HG03196 (cell line): ENCODE results near the gene RALGAPA2.

Experiments used
- ATAC-seq: cut with Tn5 transposase; IDR thresholded peaks from one replicate; pipeline ENCODE4 v1.9.1; 2021; ENCODE audit not compliant: unreplicated experiment

Gene RALGAPA2

DNA sequence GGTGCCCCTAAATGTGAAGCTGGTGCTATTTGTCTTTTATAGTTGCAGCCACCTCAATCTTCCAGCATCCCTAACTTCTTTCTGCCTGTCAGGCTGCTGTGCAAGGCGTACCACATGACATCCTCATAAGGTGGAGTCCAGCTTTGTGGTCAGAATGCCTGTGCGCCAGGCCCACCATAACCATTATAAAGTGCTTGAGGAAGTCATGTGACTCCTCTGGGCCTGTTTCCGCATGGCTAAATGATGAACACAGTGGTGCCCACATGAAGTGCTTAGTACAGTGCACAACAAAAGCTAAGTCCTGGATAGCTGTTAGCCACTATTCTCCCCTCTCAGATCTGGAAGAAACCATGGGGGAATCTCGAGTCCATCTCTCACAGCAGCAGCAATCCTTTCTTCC lies 268.9 kb downstream of the RALGAPA2 start:
- no peak for ATAC-seq

DNA sequence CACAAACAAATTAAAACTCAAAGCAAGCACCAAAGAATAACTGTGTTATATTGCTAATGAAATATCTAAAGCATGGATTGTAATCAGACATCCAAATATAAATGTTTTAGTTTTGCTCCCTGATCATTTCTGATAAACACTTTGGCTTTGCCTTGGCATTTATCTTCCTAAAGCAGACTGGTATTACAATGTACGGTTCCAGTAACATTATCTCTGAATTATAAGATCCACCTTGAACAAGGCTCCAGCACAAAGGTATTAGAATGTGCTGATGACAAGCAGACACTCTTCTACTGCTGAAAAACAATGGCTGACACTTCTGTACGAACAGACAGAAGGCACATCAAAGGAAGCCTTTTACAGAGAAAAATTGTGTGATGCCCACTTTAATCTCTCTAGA lies 270.0 kb downstream of the RALGAPA2 start:
- ATAC-seq: no peak

DNA sequence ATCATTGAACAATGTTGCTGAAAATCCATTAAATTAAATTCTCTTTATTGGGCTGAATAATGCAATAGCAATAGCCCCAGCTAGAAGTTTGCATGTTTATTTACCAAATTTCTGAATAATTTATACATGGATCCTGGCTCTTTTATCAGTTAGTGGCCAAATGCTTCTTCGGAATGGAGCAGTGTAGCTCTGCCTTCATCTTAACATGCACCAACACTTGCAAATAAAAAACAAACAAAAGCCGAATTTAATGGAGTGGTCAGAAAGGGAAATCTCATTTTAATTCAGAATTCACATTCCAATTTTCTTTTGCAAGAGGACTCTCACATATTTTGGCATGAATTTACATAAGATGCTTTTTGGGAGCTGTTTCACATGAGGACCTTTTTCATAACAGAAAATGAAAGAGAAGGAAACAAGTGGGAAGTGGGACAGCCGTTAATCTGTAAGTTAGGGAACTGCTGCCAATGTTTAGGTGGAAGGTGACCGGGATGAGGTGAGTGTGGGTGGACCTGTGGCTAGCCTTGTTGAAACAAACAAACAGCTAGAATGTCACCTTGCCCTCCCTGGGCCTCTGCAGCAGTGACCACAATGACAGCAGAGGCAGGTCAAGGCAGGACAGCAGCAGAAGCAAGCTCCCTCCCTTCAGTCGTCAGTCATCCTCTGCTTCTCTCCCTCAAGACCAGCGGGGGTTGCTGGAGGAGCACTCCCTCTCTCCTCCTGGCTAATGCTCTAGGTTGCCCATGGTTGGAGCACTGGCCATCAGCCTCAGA lies 271.4 kb downstream of the RALGAPA2 start:
- ATAC-seq: no peak

DNA sequence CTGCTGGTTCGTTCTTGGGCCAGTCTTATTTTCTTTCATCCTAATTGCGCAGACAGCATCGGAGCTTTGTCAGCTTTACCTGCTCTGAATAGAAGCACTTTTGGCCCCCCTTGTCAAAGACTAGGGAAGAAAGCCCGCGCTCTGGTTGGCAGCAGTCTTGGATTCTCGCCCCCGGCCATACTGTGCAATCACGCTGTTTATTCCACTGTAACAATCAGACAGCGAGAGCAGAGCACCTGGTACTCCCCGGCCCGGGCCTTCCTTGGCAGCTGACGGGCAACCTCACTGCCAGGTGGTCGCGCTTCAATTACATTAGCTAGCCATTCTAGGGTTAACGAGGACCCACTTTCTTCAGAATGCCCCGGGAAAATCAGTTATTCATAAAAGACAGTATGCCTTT lies 272.0 kb downstream of the RALGAPA2 start:
- ATAC-seq: no peak

DNA sequence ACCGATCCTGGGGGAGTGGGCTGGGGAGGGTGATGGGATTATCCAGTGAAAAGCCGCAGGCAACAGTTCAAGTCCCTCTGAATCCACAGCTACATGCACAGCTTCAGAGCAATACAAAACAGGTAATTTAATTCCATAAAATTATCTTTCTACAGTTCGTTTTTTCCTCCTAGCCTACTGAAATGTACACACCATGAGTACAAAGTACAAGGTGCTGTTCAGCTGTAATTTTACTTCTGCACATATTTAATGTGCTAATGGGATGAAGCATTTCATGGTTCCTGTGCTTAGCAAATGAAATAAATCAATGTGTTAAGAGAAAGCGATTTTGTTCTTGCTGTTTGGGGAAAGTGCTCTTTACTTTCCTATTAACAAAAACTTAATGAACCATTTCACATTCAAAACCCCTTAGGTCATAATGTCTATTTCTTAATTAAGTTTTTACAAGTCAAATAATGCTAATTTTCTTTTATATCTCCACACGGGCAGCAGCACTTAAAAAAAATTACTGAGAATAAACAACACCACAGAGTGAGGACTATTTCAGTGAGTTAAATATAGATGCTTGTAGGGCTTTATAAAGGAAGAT lies 272.7 kb downstream of the RALGAPA2 start:
- ATAC-seq: no peak

DNA sequence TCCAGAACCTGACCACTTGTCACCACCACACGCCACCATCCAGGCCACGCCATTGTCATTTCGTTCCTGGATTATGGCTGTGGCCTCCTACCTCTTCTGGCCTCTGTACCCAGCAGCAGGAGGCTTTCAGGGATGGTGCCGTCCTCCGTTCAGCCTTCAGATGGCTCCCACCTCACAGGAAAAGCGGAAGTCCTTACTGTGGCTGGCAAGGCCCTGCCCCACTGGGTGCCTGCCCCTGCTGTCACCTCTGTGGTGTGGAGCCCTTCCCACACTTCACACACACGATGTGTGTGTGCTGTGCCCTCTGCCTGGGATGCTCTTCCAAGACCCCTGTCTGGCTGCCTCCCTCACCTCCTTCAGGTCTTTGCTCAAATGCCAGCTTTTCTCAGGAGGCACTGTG lies 275.1 kb downstream of the RALGAPA2 start:
- no peak for ATAC-seq

DNA sequence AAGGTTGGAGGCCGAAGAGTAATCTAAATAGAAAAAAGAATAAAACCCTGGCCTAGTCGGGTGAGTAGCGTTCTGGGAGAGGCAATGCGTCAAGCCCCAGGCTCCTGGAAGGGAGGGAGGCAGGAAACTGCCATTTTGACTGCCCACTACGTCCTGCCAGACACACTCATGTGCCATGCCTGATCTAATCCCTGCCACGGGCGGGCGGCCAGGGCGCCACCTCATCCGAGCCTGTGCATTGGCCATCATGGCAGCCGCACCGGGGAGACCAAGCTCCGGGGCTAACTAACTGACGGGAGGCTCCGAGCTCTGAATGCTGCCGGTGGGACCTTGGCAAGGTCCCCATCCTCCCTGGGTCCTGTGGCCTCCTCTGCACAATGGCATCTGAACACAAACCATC lies 275.8 kb downstream of the RALGAPA2 start:
- ATAC-seq: no peak

DNA sequence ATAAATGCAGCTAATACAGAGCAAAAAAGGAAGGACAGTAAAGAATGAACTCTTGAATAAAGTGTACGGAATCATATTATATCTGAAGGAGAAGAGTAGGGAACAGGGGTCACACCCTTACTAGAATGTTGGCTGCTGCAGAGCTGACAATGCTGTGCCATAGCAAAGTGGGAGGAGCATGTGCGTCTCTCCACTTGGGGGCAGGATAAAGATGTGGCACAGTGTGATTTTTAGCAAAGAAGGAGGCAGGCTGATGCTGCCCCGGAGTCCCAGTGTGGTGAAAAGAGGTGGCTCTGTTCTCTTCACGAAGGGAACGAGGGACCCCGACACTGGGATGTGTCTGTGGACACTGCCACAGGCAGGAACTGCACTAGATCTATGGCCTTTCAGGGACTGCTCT lies 277.0 kb downstream of the RALGAPA2 start:
- ATAC-seq: no peak

DNA sequence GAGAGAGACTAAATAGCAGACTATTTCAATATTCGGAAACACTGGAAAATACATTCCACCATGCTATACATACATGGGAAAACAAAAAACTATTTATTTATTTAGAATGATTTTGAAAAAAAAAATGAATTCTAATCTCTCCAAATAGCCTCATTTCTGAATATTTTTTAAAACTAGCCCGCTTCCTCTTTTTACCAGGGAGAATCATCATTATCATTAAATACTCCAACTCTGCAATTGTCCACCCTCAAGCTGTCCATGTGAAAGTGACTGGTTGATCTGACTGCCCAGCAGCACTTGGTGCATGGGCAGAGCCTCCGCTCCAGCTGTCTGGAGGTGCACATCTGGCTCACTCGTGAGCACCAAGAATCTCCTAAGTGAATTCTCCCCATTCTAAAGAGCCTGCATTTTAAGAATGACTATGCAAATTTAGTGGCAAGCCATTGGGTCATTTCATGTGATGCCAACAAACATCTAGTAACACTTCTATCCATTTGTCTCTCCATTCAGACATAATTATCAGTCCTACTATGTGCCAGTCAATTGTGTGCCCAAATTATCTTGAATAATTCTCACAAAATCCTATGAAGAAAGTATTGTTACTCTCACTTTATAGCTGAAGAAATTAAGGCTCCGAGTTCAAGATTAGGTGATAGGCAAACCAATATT lies 279.7 kb downstream of the RALGAPA2 start:
- no peak for ATAC-seq

DNA sequence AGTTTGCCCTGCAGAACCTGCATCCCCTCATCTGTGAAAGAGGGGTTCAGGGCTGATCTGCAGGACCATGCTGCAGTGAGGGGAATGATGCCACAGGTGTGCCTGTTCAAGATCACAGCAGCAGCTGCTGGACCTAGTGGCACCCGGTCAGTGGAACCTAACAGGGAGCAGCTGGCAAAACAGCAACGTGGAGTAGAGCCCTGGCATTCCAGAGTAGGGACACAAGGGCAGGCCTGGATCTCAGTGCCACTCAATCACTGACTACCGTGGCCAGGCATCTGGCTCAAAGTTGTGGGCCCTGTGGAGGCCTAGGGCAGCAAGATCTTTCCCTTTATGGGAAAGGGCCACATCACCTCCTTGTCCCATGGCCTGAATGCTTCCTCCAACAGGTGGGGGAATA lies 282.4 kb downstream of the RALGAPA2 start:
- no peak for ATAC-seq

DNA sequence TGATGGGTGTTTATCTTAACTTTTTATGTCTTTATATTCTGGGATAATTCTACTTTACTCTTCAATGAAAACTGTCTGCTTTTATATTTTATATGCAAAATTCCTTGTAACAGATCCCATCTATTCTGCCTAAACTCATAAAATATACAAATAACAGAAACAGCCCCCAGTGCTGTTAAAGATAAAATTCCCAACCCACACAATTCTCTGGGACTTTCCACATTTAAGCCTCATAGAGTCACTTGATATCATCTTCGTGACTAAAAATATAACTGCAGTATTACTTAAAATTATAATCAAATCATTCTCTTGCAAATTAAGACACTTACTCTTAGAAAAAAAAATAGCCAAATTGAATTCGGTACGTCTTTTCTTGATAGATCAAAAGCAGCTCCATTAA lies 284.4 kb downstream of the RALGAPA2 start:
- no peak for ATAC-seq

DNA sequence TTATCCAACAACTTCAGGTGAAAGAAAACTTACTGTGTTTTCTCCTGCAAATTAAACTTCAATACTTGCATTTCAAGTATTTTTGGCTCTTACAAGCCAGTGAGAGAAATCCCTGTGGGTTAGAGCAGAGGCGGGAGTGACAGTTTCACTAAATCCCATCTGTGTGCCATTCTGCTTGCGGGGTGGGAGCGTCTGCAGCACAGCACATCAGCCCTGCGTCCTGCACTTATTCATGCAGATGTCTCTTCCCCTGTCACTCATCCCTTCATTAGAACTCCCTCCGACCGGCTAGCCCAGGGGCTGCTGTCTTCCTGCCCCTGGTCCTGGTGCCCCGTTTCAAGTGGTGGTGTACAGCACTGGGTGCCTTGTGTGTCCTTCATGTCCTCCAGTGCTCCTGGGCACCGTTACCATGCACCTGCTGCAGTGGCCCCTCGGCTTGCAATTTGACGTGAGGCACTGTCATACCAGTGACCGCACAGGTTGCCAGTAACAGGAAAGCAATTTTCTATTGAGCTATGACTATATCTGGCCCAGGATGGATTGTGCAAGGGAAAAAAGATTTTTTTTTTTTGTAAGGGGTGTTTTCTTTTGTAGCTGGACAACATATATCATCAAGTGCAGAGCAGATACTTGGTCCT lies 285.1 kb downstream of the RALGAPA2 start:
- no peak for ATAC-seq

DNA sequence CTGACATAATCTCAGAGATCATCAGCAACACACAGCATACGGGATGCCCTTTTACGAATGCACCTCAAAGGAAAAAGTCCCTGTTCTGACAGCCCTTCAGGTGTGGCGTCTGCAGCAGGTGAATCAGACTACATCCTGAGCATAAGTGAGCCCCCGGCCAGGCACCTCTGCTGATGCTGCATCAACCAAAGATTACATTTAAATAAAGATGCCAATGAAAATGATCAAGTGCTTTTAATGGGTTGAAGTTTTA lies 285.9 kb downstream of the RALGAPA2 start:
- ATAC-seq: no peak

DNA sequence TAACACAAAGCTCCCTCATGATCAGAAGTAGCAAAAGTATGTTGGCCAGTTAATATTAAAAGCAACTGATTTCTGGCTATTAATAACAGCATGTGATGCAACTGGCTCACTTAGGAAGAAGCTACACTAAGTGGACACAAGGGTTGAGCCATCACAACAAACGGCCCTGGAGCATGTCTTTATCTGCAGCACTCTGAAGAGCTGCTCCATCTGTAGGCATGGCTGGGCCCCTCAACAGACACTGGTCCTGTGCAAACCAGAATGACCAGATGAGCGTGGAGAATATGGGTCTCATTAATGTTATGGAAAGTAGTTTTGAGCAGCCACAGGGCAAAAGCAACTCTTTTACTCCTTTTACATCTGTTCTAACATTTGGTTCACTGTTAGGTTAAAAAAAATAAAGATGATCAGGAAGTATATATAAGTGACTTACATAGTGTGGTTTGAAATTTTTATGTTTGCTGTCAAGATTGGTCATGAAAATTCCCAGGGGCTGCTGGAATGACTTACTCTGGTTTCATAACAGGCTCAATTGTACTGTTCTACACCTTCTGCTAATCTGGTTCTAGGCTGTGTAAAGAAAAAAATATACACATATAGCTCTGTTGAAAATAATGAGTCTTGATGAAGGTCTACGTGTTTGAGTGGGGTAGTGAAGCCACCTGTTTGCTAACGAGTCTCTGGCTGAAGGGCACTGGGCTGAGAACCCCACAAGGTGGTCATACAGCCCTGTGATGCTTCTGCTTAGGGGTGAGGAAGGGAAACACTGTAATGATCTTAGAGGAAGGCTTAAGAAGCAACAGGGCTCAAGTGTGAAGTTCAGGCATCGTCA lies 286.4 kb downstream of the RALGAPA2 start:
- no peak for ATAC-seq

DNA sequence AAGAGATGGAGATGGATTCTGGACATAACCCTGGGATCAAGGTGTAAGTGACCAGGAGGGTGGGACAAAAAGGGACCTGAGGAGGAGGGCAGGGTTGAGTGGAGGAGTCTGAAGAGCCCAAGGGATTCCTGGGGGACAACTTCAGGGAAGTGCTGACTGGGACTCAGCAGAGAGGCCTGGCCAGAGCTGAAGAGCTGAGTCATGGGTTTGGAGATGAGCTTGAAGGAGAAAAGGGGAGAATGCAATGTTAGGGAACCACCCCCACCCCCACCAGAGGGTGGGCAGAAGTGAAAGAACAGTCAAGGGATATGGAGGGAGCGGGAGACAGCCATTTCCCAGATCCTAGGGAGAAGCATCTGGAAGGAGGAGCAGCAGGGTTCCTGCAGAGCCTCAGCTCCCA lies 289.3 kb downstream of the RALGAPA2 start:
- ATAC-seq: no peak

DNA sequence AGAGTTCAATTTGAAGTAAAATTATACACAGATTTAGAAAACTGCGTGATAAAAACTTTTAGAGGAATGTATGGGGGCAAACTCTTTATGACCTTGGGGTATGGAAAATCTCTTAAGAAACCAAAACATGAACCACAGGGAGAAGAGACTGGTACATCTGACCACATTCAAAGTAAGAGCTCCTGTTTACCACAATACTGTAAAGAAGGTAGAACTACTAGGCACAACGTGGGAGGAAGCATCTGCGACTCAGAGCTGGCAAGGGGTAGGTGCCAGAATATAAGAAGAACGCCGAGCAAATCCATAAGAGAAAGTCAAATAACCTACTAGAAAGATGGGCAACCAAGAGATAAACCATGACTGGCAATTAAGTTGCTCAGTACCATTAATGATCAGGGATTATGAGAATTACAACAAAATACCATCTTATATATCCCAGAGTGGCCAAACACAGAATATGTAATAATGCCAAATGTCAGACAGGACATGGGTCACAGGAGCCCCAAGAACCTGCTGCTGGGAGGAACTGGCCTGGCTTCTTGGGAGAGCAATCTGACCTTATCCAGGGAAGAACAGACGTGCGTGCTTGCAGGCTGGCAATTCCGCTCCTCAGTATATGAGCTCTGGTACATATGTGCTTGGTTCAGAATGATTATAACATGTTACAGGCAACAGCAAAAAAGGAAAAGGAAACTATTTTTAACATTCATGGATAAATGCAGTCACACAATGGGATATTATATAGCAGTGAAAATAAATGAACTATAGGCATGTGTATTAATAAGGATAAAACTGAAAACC lies 294.4 kb downstream of the RALGAPA2 start:
- no peak for ATAC-seq

DNA sequence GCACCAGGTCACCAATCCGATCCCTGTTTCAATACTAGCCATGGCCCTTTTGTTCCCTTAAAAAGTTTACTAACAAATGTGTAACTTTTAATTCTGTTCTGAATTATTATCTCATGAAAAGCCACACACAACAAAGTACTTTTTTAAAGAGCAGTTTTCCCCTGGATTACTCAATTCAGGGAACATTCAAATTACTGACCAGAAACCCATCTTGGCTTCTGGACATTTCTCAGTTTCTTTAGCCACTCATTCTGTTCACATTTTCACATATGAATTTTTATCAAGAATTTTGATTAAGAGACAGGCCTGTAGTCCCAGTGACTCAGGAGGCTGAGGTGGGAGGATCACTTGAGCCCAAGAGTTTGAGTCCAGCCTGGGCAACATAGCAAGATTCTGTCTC lies 297.1 kb downstream of the RALGAPA2 start:
- no peak for ATAC-seq

DNA sequence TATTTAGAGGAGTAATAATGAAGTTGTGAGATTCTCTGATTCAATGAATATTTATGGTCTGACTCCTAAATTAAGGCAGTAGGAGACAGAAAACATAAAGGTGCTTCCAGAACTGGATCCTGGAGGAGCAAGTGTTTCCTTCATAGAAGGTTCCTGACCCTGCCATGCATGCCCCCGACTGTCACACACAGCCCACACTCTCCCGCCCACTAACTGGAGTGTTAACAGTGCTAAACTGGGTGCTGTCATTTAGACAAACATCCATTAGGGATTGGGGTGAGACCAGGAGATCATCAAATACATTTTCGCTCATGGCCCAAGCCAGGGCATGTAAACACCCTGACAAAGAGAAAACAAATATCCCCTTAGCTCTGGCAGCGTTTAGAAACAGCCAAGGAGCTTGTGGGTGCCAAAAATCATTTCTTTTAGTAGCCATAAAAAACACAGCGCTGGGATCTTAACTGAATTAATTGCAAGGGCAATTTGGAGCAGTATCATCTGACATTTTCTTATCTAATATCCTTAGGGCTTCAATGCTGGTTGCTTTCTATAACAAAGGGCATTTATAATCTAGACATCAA lies 297.7 kb downstream of the RALGAPA2 start:
- no peak for ATAC-seq

DNA sequence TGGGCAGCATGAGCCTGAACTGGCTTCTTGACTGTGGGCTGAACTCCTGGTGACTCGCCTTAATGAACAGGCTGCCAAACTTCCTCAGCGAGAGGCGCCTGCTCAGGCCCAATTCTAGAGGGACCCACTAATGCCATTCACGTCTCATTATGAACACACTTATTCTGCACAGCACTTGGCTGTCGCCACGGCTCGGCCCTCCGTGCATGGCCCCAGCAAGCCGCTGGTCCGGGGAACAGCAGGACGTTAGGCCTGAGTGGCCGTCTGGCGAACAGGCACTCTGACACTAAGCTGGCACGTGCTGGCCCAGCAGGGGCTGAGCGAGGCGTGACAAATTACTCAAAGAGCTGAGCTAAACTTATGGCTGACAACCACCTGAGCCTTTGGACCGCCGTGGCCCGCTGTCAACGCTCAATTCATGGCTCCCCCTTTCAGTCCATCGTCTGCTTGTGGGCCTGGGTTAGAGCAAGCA lies 298.6 kb downstream of the RALGAPA2 start:
- ATAC-seq: no peak

DNA sequence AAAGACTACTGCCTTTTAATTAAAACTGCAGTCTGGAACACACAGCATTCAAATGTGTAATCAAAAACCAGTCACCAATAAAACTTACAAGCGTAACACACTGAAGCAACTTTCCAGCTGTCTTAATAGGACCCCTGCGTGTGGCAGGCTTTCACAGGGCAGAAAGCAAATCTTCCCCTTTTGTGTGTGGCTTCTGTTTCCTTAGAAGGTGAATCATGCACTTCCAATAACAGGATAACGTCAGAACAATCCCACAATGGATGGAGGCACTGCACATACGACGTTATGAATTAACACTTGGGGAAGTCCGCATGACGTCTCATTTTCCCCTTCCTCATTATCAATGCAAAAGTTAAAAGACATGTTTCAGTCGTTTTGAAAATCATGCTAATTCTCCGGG lies 299.7 kb downstream of the RALGAPA2 start:
- no peak for ATAC-seq
